Suprapubic skin (tissue), 3 donors: ENCODE data around the gene ADISSP.

Experiments
- EP300 ChIP-seq: sonication (generic); formaldehyde crosslinking; IDR thresholded peaks from one replicate; pipeline ENCODE4 v1.6.1; 2017; ENCODE audit warnings: antibody characterized with exemption
- TF ChIP-seq, protein P1 (sequence below), 2 donors: fragments of 200-600 bp in 1 of 2; fragments of 450-650 bp in 1 of 2; sonication (generic) in 1 of 2; IDR thresholded peaks; one replicate each; pipeline ENCODE4 v1.5.1; 2016 to 2019; ENCODE audit warnings: antibody characterized with exemption in 2 of 2, mild to moderate bottlenecking in 1 of 2, moderate library complexity in 1 of 2

DNA sequence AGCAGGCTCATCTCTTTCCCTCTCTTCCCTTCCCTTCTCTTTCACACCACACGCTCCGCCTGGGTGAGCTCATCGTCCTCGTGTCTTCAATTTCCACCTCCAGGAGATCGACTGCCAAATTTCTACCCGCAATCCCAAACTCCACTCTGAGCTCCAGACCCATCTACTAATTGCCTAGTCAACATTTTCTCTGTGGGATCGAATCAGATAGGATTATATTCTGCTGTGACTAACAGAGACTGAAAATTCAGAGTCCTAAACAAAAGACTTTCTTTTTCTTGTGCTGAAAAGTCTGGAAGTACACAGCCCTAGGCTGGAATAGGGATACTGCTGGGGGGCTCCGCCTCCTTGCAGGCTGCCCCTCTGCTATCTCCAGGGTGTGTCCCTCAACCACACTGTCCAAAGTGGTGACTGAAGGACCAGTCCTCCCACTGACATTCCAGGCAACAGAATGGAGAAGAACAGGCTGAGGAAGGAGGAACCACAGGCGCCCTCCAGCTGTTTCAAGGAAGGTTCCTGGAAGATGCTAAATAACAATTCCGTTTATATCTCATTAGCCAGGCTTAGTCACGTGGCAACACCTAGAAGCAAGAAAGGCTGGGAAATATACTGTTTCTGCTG, 40.0 kb downstream of the ADISSP start:
- TF ChIP-seq, protein P1, sequence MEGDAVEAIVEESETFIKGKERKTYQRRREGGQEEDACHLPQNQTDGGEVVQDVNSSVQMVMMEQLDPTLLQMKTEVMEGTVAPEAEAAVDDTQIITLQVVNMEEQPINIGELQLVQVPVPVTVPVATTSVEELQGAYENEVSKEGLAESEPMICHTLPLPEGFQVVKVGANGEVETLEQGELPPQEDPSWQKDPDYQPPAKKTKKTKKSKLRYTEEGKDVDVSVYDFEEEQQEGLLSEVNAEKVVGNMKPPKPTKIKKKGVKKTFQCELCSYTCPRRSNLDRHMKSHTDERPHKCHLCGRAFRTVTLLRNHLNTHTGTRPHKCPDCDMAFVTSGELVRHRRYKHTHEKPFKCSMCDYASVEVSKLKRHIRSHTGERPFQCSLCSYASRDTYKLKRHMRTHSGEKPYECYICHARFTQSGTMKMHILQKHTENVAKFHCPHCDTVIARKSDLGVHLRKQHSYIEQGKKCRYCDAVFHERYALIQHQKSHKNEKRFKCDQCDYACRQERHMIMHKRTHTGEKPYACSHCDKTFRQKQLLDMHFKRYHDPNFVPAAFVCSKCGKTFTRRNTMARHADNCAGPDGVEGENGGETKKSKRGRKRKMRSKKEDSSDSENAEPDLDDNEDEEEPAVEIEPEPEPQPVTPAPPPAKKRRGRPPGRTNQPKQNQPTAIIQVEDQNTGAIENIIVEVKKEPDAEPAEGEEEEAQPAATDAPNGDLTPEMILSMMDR (IDR thresholded peaks at IDR 0.05) = no peak
- TF ChIP-seq EP300 = no peak
